ENCODE results near the gene ANLN. TPM values are rescaled to one million over a fixed set of nuclear protein-coding genes. Genes with fewer than 3 reads are reported as not detected.

Gene ANLN
- total RNA-seq, 1 donor from 2014 or later = 52.6 TPM

Other genes with a start within 250 kb of the ANLN start
- gene EEPD1, start 236.6 kb upstream of the ANLN start, total RNA-seq = 0.28 and 0.33 TPM in 2 replicates